ENCODE data around the gene PRELID2.
"Not testable (repeated sequence)": the region's sequence is repeated elsewhere in the genome, so short reads cannot be mapped to it uniquely, and the experiment has no call there.

Gene PRELID2

GRCh38 chr5:145834917-145835847, at the start of gene PRELID2:
PRELID2 (minus strand) TSS chr5:145835342; CDS start chr5:145835251, 91 bp downstream.
- peak; percentile 90 for DNase-seq (ENCODE audit: low spot score)

GRCh38 chr5:145874765-145875164, 39.6 kb upstream of the PRELID2 start:
- DNase-seq (ENCODE audit: low spot score) = no peak

- DNase-seq (ENCODE audit: low spot score) = no peak
Measured at GRCh38 chr5:145872914-145873313, 37.8 kb upstream of the PRELID2 start, which contains the start of gene GRXCR2. GRXCR2 (minus strand) TSS chr5:145873014; CDS start chr5:145872968, 46 bp downstream.

GRCh38 chr5:145872486-145872885, 37.3 kb upstream of the PRELID2 start:
- DNase-seq (ENCODE audit: low spot score) = no peak

GRCh38 chr5:145869753-145870152, 34.6 kb upstream of the PRELID2 start:
- DNase-seq (ENCODE audit: low spot score) = no peak

- no peak for DNase-seq (ENCODE audit: low spot score)
Measured at GRCh38 chr5:145867806-145868205, 32.7 kb upstream of the PRELID2 start.

- DNase-seq (ENCODE audit: low spot score) = not testable (repeated sequence)
Measured at GRCh38 chr5:145864432-145864831, 29.3 kb upstream of the PRELID2 start.

GRCh38 chr5:145863003-145863402, 27.9 kb upstream of the PRELID2 start:
- no peak for DNase-seq (ENCODE audit: low spot score)

- no peak for DNase-seq (ENCODE audit: low spot score)
Measured at GRCh38 chr5:145859897-145860296, 24.8 kb upstream of the PRELID2 start.

GRCh38 chr5:145859453-145859852, 24.3 kb upstream of the PRELID2 start:
- no peak for DNase-seq (ENCODE audit: low spot score)

- no peak for DNase-seq (ENCODE audit: low spot score)
Measured at GRCh38 chr5:145858959-145859358, 23.8 kb upstream of the PRELID2 start.

- DNase-seq (ENCODE audit: low spot score) = peak; percentile 72
Measured at GRCh38 chr5:145856285-145856818, 21.2 kb upstream of the PRELID2 start.

- no peak for DNase-seq (ENCODE audit: low spot score)
Measured at GRCh38 chr5:145855763-145856267, 20.7 kb upstream of the PRELID2 start.

- no peak for DNase-seq (ENCODE audit: low spot score)
Measured at GRCh38 chr5:145854651-145855258, 19.6 kb upstream of the PRELID2 start.

- no peak for DNase-seq (ENCODE audit: low spot score)
Measured at GRCh38 chr5:145853781-145854376, 18.7 kb upstream of the PRELID2 start.

- no peak for DNase-seq (ENCODE audit: low spot score)
Measured at GRCh38 chr5:145852990-145853389, 17.8 kb upstream of the PRELID2 start.

- DNase-seq (ENCODE audit: low spot score) = no peak
Measured at GRCh38 chr5:145848854-145849253, 13.7 kb upstream of the PRELID2 start.

- DNase-seq (ENCODE audit: low spot score) = no peak
Measured at GRCh38 chr5:145847499-145848497, 12.7 kb upstream of the PRELID2 start.

GRCh38 chr5:145846081-145846480, 10.9 kb upstream of the PRELID2 start:
- no peak for DNase-seq (ENCODE audit: low spot score)

- DNase-seq (ENCODE audit: low spot score) = no peak
Measured at GRCh38 chr5:145841299-145841698, 6.2 kb upstream of the PRELID2 start.
